ENCODE measurements around the gene RALGAPA1.
"Not testable (repeated sequence)": the region's sequence is repeated elsewhere in the genome, so short reads cannot be mapped to it uniquely, and the experiment has no call there.

RALGAPA1 gene

DNA sequence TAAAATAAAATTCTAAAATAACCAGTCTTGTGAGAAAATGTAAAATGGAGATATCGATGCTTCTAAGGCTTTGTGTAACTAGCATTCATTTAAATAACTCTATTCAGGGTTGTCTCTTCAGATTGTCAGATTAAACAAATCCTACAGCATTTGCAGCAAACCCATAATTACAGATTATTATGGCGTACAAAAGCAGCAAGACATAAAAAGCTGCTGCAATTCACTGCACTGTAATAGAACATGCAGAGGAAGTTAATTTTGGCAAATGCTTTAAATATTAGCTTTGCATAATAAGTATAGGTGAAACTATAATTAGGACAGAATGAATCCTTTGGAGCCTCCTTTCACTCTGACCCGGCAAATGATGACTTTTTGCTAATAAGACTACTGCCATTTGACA, 176.8 kb downstream of the RALGAPA1 start:
- no peak for DNase-seq (ENCODE audit: low spot score)
- no peak for FAIRE-seq

DNA sequence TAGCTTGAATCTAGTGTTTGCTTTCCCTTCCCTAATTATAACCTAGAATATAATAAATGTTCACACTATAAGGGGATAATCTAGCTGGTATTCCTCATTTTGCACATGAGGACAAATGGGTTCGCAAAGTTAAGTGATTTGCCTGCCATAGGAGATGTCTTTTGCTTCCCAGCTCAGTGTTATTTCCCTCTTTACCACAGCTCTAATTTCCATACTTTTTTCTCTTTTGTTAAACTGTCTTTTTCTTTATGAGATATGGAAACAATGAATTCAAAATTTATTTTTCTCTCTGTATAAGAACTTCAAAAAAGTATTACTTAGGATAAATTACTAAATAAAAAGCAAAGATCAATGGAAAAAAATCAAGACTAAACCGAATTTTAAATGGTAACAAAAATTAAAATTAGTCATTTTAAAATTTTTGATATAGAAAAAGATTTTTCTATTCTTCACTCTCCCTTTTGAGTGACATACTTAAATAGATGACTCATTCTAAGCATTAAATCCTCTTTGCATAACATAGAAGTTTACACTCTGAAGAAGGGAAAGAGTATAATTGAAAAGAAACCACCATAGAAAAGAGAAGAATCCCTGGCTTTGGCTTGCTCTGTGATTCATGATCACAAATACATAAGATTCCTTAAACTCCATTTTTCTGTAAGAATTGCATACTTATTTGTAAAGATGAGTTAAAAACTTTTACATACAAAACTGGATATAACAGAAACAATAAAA, 177.9 kb downstream of the RALGAPA1 start:
- DNase-seq (ENCODE audit: low spot score): no peak
- no peak for FAIRE-seq

DNA sequence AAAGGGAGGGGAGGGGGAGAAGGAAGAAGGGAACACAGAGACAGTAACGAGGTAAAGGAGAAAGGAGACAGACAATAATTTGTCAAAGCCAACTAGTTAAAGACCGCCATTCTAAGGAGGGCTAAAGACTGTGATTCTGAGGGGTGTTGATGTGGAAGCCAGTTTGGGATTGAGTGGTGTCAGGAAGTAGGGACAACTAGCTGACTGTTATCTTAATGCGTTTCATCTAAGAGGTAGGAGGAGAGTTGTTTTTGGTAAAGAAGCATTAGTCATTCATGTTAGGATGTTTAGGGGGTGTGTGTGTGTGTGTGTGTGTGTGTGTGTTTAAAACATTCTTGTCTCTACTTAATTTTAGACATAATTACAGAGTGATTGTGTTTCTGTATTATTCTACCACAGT, 180.1 kb downstream of the RALGAPA1 start:
- DNase-seq (ENCODE audit: low spot score) (no peak), FAIRE-seq (no peak)

DNA sequence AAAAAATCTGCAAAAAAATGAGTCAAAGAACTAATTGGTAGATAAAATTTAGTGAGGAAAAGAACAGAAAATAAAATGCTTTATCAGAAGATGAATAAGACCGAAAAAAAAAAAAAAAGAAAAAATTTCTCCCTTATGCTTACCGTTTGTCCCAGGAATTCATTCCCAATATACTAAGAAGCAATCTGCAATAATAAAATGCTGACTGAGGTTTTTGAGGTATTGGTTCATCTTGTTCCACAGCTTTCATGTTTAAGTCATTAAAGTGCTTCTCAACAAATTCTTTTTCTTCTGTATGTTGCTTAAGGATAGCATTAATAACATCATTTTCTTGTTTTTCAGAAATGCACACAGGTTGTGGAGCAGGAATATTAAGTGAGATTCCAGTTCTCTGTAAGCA, 182.1 kb downstream of the RALGAPA1 start:
- not testable (repeated sequence) for DNase-seq (ENCODE audit: low spot score); FAIRE-seq

GRCh38 chr14:35621996-35622395, 187.1 kb downstream of the RALGAPA1 start:
- not testable (repeated sequence) for FAIRE-seq; DNase-seq (ENCODE audit: low spot score)

- not testable (repeated sequence) for FAIRE-seq
These were observed 189.1 kb downstream of the RALGAPA1 start for GRCh38 chr14:35619998-35620397.

GRCh38 chr14:35619461-35619860, 189.6 kb downstream of the RALGAPA1 start:
- DNase-seq (ENCODE audit: low spot score): not testable (repeated sequence)

More at GRCh38 chr14:35619998-35620397, 189.1 kb downstream of the RALGAPA1 start:
- DNase-seq (ENCODE audit: low spot score): not testable (repeated sequence)

DNA sequence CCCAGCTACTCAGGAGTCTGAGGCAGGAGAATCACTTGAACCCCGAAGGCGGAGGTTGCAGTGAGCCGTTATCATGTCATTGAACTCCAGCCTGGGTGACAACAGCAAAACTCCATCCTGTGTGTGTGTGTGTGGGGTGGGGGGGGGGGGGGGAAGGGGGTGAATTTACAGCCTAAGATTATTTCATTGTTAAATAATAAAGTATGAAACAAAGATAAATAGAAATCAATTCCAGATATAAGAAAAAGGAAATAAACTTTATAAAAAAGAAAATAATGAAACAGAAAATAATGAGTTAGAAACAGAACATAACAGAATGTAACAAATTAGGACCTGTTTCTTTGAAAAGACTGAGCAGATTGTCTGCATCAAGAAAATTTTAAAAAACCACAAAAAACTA, 191.6 kb downstream of the RALGAPA1 start:
- no peak for DNase-seq (ENCODE audit: low spot score)
- FAIRE-seq: no peak

More at GRCh38 chr14:35619461-35619860, 189.6 kb downstream of the RALGAPA1 start:
- not testable (repeated sequence) for FAIRE-seq

DNA sequence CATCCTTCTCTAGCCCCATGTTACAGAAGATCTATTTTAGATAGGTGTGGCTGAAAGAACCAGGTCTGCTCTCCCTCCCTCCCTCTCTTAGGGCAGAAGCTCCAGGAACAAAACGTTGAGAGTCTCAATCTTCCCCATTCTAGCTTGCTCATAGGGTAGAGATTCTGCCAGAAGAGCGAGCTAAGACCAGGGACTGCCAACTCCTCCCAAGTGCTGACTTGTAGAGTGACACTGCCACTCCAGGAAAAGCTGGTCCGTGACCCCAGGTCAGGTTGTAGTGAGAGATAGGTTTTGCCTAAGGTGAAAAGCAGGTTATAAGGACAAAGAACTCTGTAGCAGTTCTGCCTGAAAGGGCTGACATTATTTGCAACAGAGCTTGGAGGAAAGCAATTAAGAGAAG, 201.7 kb downstream of the RALGAPA1 start:
- no peak for DNase-seq (ENCODE audit: low spot score)
- no peak for FAIRE-seq

DNA sequence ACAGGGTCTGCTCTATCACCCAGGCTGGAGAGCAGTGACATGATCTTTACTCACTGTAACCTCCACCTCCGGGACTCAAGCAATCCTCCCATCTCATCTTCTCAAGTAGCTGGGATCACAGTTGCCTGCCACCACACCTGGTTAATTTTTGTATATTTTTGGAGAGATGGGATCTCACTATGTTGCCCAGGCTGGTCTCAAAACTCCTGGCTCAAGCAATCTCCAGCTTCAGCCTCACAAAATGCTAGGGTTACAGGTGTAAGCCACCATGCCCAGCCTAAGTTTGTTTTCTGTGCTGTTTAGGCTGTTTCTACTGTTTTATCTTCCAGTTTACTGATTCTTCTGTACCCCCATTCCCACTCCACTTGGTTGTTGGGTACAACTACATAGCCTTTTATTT, 208.8 kb downstream of the RALGAPA1 start:
- no peak for DNase-seq (ENCODE audit: low spot score)
- no peak for FAIRE-seq

DNA sequence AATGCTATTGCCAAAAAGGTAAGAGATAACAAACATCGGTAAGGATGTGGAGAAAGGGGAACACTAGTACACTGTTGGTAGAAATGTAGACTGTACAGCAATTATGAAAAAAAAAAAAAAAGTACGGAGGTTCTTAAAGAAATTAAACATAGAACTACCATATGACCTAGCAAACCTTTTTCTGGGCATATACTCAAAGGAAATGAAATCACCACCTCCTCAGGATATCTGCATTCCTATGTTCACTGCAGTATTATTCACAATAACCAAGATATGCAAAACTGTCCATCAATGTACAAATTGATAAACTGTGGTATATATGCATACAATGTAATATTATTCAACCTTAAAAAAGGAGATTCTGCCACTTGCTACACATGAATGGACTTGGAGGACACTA, 214.5 kb downstream of the RALGAPA1 start:
- DNase-seq (ENCODE audit: low spot score): no peak
- no peak for FAIRE-seq

- DNase-seq (ENCODE audit: low spot score); FAIRE-seq: not testable (repeated sequence)
These were observed 221.7 kb downstream of the RALGAPA1 start for GRCh38 chr14:35587373-35587772.

DNA sequence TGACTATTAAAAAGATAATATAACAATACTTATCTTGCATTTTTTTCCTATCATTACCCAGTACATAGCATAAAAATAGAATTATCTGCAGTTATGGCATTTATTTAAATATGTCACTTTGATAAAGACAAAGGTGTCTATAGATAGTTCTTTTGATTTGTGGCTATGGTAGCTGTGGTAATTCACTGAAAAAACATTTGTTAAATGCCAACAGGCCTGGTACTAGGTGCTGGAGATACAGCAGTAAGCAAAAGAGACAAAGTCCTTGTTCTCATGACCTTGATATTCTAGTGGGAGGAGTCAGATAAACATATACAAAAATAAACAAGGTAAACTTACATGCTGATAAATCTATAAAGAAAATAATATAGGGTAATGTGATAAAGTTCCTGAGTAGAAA, 230.5 kb downstream of the RALGAPA1 start:
- no peak for FAIRE-seq
- no peak for DNase-seq (ENCODE audit: low spot score)

DNA sequence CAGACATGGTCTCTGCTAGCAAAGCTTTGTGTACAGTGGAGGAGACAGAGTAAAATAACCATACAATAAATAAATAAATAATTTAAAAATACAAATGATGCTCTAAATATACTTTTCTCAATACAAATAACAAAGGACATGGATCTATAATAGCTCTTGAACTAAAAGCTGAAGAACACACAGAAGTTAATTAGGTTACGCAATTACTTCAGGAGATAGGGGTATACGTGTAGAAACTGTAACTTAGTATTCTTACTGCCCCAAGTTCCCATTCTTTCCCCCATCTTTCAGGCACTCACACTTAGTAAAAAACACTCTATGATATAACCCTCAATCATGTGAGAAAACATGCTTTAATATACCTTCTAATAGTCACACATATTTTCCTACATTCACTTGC, 231.0 kb downstream of the RALGAPA1 start:
- FAIRE-seq (no peak), DNase-seq (ENCODE audit: low spot score) (no peak)

GRCh38 chr14:35576856-35577255, 232.2 kb downstream of the RALGAPA1 start:
- DNase-seq (ENCODE audit: low spot score) (no peak), FAIRE-seq (no peak)

DNA sequence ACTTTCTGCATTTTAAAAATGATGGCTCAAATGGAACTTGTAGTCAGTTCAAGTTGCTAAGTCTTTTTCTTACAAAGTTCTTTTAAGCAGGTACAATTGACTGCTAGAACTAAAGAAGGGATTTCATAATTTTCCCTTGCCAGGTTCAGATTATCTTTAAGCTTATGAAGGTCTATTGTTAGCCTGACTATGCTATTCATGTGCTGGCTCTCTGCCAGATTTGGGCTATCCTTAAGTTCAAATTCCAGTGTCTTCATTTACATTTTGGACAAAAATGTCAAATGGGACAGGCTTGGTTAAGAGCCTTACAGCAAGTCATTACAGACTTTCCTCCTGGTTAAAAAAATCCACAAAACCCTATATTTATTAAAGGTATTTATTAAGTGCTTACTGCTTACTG, 232.8 kb downstream of the RALGAPA1 start:
- DNase-seq (ENCODE audit: low spot score): no peak
- FAIRE-seq: no peak

GRCh38 chr14:35573911-35574310, 235.2 kb downstream of the RALGAPA1 start:
- DNase-seq (ENCODE audit: low spot score): no peak

GRCh38 chr14:35571598-35571997, 237.5 kb downstream of the RALGAPA1 start:
- no peak for FAIRE-seq
- no peak for DNase-seq (ENCODE audit: low spot score)

More at GRCh38 chr14:35573911-35574310, 235.2 kb downstream of the RALGAPA1 start:
- FAIRE-seq: no peak

DNA sequence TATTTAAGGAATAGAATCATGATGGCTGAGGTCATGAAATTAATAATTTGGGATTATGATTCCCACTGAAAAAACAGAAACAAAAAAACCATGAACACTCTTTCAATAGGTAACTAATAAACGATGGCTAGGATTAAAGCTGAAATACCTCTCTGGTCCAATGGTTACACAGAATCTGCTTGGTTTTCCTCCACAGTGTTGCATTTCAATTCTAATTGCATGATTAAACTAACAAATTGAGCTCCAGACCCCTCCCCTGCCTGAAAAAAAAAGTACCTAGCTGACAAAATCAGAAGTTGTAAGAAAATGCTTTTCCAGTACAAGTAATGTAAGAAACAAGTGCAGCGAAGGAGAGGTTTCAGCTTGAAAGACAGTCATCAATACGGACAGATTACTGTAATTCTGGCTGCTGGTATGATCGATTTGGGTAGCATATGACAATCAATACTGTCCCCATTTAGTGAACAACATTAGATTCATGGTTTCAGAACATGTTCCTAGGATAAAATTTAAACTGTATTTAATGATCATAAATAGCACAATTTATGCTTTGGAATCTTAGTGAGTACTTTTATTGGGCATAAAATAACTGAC, 243.1 kb downstream of the RALGAPA1 start:
- FAIRE-seq (no peak), DNase-seq (ENCODE audit: low spot score) (no peak)

DNA sequence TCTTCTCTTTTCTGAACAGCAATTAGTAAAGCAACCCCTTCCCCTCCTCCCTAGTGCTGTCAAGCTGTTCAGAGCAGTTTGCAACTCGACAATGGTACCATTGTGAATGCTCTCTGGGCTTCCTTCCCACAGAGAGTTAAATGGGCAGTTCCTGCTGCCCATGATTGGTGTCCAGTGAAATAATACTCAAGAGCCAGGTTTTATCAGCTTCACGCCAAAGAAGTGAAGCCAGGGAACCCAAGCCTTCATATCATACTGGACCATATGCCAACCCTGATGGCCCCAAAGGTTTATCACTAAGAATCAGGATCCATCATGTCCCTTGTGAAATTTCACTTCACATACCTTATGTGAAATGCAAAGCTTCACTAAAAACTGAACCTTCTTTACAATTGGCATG, 250.4 kb downstream of the RALGAPA1 start:
- FAIRE-seq: no peak
- no peak for DNase-seq (ENCODE audit: low spot score)

DNA sequence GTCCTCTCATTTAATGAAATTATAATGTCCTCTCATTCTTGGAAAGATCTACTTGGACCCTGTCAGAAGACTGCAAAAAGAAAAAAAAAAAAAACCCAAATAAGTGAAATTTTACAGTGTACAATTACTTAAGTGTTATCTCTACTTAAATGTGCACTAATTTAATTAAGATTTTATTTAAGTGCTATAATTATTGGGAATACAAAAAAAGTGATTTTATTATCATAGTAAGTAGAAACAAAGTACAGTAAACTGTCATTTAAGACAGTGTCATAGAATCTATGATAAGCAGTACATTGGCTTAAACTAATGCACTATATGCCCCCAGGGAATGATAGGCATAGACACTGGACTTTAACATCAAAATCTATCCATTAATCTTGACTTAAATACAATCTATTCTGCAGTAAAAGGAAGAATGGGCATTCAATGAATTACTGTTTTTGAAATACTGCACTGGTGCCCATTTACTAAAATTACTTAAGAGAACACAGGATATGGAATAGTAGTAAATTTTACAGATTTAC, 251.8 kb downstream of the RALGAPA1 start:
- no peak for FAIRE-seq
- no peak for DNase-seq (ENCODE audit: low spot score)

DNA sequence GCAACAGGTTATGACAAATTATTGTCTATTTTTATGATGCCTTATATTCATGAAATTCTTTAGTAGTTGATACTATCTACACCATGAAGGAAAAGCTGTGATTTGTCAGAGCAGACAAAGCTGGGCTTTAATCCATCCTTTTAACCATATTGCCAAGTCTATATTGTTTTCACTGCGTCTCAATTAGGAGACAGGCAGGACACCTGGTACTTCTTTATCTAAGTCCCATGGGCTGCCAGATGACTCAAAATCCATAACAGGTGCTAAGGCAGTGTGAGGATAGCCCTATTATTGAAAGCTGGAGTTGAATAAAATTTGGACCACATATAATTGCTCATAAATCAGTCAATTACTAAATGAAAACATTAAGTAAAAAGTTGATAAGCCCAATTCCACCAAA, 252.5 kb downstream of the RALGAPA1 start:
- DNase-seq (ENCODE audit: low spot score) (no peak), FAIRE-seq (no peak)

DNA sequence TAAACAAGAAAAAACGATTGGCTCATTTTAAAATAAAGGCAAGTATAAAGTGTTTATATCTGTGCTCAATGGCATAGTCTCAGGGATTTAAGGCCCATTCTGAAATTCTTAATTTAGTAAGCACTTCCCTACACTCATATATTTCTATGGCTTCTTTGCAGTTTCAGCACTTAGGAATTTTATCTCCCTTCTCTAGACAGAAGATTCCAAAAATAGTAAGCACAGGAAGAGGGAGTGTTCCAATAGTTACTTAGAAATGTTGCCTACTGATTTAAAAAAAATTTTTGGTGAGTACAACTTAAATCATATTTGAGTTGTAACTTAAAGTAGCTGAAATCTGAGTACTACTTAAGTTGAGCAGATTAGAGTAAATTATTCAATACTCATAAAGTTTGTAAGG, 255.3 kb downstream of the RALGAPA1 start:
- FAIRE-seq: no peak
- no peak for DNase-seq (ENCODE audit: low spot score)
